ENCODE results near the gene LBP.
A peak's percentile ranks its signal among the peaks of the same experiment; 100 is the strongest.
"Not testable (repeated sequence)": the region's sequence is repeated elsewhere in the genome, so short reads cannot be mapped to it uniquely, and the experiment has no call there.

Gene LBP

DNA sequence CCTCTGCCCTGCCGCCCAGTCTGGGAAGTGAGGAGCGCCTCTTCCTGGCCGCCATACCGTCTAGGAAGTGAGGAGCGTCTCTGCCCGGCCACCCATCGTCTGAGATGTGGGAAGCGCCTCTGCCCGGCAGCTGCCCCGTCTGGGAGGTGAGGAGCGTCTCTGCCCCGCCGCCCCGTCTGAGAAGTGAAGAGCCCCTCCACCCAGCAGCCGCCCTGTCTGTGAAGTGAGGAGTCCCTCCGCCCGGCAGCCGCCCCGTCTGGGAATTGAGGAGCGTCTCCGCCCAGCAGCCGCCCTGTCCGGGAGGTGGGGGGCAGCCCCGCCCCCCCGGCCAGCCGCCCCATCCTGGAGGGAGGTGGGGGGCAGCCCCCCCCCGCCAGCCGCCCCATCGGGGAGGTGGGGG, 61.0 kb downstream of the LBP start:
- TF ChIP-seq TAF1 (IDR thresholded peaks at IDR 0.05; ENCODE audit: borderline replicate concordance, low read depth, low read length) (no peak), POLR2A (IDR thresholded peaks at IDR 0.05; ENCODE audit: low read depth, low read length) (no peak), POLR2AphosphoS5 (IDR thresholded peaks at IDR 0.05; ENCODE audit: low read depth, low read length) (no peak)
- DNase-seq (ENCODE audit: insufficient read length) (no peak), FAIRE-seq (no peak)

DNA sequence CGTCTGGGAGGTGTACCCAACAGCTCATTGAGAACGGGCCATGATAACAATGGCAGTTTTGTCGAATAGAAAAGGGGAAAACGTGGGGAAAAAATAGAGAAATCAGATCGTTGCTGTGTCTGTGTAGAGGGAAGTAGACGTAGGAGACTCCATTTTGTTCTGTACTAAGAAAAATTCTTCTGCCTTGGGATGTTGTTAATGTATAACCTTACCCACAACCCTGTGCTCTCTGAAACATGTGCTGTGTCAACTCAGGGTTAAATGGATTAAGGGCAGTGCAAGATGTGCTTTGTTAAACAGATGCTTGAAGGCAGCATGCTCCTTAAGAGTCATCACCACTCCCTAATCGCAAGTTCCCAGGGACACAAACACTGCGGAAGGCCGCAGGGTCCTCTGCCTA, 61.5 kb downstream of the LBP start:
- not testable (repeated sequence) for DNase-seq (ENCODE audit: insufficient read length); FAIRE-seq

DNA sequence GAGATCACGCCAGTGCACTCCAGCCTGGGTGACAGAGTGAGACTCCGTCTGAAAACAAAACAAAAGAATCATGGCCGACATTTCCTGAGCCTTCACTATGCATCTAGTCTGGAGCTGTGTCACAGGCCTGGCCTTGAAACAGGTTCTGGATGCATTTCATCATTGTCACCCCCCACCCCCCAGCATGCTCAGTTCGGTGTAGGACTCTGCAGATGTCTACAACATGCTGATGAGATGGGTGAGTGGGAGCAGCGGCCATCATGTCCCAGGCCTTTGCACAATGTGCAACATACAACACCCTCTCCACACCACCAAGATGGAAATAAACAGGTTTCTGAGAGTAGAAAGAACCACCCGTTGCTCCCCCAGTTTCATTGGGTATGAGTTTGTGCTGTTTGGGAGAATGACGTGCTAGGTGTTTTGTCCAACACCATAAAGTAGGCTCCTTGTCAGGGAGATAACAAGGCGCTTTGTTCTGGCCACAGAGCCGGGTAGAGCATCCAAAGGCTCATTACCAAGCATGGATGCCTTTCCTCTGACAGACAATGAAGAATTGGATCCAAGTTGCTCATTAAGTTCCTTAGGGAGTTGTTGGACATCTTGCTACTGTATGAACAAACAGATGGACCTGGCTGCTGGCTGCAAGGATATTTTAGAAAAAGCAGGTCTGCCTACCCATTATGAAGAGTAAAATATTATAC, 66.7 kb downstream of the LBP start:
- DNase-seq (ENCODE audit: insufficient read length) = no peak
- TF ChIP-seq TAF1 (IDR thresholded peaks at IDR 0.05; ENCODE audit: borderline replicate concordance, low read depth, low read length) = no peak
- no peak for TF ChIP-seq POLR2A (IDR thresholded peaks at IDR 0.05; ENCODE audit: low read depth, low read length)
- no peak for TF ChIP-seq POLR2AphosphoS5 (IDR thresholded peaks at IDR 0.05; ENCODE audit: low read depth, low read length)
- no peak for FAIRE-seq

DNA sequence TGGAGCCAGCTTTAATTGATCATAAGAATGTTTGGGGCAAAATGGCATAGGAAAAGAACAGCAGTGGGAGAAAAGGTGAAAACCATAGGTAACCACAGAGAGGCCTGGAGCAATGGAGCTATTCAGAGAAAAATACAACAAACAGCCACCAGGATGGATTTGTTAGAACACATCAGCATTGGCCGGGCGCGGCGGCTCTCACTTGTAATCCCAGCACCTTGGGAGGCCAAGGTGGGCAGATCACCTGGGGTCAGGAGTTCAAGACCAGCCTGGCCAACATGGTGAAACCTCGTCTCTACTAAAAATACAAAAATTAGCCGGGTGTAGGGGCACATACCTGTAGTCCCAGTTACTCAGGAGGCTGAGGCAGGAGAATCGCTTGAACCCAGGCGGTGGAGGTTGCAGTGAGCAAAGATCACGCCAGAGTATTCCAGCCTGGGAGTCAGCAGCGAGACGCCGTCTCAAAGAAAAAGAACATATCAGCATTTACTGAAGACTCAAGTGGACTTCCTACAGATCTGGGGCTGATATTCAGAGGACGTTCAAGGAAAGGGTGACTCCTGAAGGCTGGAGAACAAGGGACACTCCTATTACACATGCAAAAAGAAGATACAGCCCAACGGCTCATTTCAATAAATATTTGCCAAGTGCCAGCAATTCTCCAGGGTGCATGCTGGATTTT, 68.6 kb downstream of the LBP start:
- FAIRE-seq (no peak), DNase-seq (ENCODE audit: insufficient read length) (no peak)
- no peak for TF ChIP-seq POLR2AphosphoS5 (IDR thresholded peaks at IDR 0.05; ENCODE audit: low read depth, low read length)
- no peak for TF ChIP-seq TAF1 (IDR thresholded peaks at IDR 0.05; ENCODE audit: borderline replicate concordance, low read depth, low read length)
- TF ChIP-seq POLR2A (IDR thresholded peaks at IDR 0.05; ENCODE audit: low read depth, low read length) = no peak

DNA sequence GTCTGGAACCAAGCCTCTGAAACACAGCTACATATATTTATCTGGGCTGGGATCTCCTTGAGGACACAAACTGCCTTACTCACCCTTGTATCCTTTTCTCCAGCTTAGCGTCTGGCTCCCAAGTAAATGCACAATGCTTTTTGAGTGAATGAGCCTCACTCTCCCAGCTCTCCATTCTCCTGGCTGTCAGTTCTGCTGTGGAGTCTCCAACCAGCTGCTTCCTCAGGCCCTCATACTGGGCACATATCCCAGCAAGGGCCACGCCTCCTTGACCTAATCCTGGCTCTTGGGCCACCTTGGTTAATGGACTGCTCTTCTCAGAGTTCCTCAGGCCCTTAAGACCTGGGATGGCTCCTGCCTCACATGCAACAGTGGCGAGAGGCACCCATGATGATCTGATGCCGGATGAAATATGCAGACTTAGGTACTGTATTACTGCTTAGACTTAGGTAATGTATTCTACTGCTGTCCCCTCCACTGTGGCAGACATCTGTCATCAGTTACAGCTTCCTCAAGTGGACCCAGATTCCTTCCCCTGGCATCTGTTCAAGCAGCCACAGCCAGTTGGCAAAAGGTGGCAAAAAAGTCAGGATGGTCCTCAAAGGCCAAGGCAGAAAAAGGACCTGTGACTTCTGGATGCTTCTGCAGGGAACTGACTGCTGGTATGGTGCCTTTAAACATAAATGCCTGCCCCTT, 72.4 kb downstream of the LBP start:
- FAIRE-seq (no peak), DNase-seq (ENCODE audit: insufficient read length) (no peak)
- no peak for TF ChIP-seq TAF1 (IDR thresholded peaks at IDR 0.05; ENCODE audit: borderline replicate concordance, low read depth, low read length)
- TF ChIP-seq POLR2A (IDR thresholded peaks at IDR 0.05; ENCODE audit: low read depth, low read length) = peak; percentile 18; the same call in 1 of the 2 replicates
- 0 out of 2 replicates have a peak, but pooled peaks have one; percentile 9 for TF ChIP-seq POLR2AphosphoS5 (IDR thresholded peaks at IDR 0.05; ENCODE audit: low read depth, low read length)

DNA sequence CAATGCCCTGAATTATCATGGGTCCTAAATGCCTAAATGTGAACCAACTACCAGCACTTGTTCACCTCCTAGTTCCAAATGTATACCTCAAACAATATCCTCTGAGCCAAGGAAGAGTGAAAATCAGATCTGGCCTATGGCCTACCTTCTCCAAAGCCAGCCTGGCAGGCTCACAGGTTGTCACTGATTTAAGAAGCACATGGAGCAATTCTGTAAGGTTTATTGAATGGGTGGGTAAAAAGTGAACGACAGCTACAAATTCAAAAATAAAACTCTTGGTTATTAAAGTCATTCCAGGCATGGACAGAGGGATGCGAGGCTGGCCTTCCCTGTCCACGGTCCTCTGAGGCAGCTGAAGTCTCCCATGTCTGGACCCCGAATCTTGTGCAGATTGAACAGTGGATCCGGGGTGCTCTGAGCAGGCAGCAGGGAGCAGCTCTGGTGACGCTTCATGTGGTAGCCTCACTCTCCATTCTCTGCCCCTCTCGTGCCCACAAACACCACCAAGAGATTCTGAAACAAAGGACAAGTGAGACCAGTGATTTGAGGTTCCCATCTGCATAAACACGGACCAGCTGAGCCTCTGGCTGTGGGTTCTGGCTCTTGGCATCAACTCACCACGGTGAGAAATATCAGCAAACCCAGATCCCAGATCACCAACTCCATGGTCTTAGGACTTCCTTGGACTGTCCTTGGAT, 74.3 kb downstream of the LBP start:
- FAIRE-seq = no peak
- no peak for TF ChIP-seq POLR2A (IDR thresholded peaks at IDR 0.05; ENCODE audit: low read depth, low read length)
- no peak for TF ChIP-seq TAF1 (IDR thresholded peaks at IDR 0.05; ENCODE audit: borderline replicate concordance, low read depth, low read length)
- no peak for TF ChIP-seq POLR2AphosphoS5 (IDR thresholded peaks at IDR 0.05; ENCODE audit: low read depth, low read length)
- no peak for DNase-seq (ENCODE audit: insufficient read length)

DNA sequence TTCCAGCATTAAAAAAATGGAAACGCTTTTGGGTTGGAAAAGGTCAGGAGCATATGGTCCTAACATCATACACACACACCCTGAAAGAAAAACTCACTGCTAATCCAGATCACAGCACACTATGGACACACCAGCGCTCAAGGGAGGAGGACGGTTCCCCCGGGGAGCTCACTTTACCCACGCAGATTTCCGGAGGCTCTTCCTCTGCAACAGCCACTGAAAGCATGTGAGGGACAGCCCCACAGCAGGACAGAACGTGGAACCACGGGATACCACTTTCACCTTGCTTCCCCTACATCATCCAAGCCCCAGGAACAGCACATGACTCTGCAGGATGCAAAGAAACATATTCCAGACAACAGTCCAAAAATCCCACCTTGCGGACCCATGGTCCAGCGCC, 75.6 kb downstream of the LBP start:
- DNase-seq (ENCODE audit: insufficient read length) (no peak), FAIRE-seq (no peak)
- TF ChIP-seq POLR2AphosphoS5 (IDR thresholded peaks at IDR 0.05; ENCODE audit: low read depth, low read length) (peak; percentile 56; the same call in 1 of the 2 replicates), POLR2A (IDR thresholded peaks at IDR 0.05; ENCODE audit: low read depth, low read length) (no peak), TAF1 (IDR thresholded peaks at IDR 0.05; ENCODE audit: borderline replicate concordance, low read depth, low read length) (no peak)

DNA sequence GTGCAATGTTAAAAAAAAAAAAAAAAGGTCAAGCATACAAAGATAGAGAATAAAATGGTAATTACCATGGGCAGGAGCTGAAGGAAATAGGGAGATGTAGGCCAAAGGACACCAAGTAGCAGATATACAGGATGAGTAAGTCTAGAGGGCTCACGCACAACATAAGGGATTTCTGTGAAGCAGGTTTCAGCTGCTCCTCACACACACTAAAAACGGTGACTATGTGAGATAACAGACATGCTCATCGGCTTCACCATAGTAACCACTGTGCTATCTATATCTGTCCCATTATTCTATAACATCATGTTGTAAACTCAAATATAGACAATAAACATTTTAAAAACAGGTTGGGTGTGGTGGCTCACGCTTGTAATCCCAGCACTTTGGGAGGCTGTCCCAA, 77.3 kb downstream of the LBP start:
- TF ChIP-seq POLR2A (IDR thresholded peaks at IDR 0.05; ENCODE audit: low read depth, low read length) (no peak), TAF1 (IDR thresholded peaks at IDR 0.05; ENCODE audit: borderline replicate concordance, low read depth, low read length) (no peak), POLR2AphosphoS5 (IDR thresholded peaks at IDR 0.05; ENCODE audit: low read depth, low read length) (no peak)
- FAIRE-seq = no peak
- DNase-seq (ENCODE audit: insufficient read length) = no peak

DNA sequence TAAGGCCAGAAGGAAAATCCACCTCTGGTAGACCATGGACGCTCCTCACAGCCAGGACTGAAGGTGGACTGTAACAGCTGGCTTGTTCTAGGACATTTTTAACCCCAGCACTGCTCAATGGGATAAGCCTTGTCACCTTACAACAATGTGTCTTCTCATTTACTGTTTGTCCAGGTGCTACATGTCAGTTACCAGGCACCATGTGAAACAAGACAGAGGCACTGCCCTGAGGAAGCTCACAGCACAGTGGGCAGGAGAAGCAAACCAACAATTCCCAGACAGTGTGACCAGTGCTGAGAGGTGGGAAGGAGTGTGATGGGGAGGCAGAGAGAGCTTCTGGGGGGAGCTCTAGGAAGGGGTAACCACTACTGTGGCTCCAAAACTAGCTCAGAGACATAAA, 78.1 kb downstream of the LBP start:
- TF ChIP-seq TAF1 (IDR thresholded peaks at IDR 0.05; ENCODE audit: borderline replicate concordance, low read depth, low read length) (no peak), POLR2A (IDR thresholded peaks at IDR 0.05; ENCODE audit: low read depth, low read length) (peak; percentile 63), POLR2AphosphoS5 (IDR thresholded peaks at IDR 0.05; ENCODE audit: low read depth, low read length) (peak; percentile 48; the same call in 1 of the 2 replicates)
- FAIRE-seq (no peak), DNase-seq (ENCODE audit: insufficient read length) (no peak)

DNA sequence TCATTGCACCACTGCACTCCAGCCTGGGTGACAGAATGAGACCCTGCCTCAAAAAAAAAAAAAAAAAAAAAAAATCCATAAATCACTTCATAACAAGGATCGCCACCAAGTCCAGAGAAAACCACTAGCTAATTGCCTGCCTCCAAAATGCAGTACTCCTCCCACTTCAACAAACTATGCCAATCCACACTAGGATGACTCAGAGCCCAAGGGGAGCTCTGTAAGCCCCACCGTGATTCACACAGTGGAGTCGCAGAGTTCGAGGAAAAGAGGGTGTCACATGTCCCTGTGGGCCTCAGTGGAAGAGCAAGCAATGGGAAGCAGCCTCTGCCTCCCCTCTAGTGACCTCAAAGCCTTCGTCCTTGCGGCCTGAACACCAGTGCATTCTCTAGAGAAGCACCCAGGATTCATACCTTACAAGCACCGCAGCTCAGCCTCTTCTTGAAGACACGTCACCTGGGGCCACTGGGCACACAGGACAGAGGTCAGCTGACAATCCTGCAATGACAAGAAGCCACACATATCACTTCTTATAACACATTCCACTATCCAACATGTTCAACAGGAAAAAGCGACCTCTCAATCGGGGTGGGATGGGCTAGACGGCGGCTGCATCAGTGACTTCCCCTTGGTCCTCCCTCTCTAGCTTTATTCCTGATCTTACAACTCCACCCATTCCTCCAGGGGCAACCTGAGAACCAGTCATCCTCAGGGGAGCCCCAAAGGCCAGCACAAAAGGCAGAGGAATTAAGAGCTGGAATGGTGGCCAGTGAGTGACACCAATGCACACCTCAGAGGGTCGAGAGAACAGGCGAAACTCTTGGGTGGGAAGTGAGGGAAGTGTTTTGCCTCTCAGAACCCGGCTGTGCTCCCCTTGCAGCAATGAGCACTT, 80.0 kb downstream of the LBP start:
- TF ChIP-seq POLR2A (IDR thresholded peaks at IDR 0.05; ENCODE audit: low read depth, low read length) (no peak), TAF1 (IDR thresholded peaks at IDR 0.05; ENCODE audit: borderline replicate concordance, low read depth, low read length) (no peak), POLR2AphosphoS5 (IDR thresholded peaks at IDR 0.05; ENCODE audit: low read depth, low read length) (peak; percentile 43)
- no peak for FAIRE-seq
- DNase-seq (ENCODE audit: insufficient read length) = no peak
